HG03097 (cell line): ENCODE results near the gene LMX1A.

ENCODE experiments used
- ATAC-seq: cut with Tn5 transposase; IDR thresholded peaks from one replicate; pipeline ENCODE4 v1.9.1; 2021; ENCODE audit not compliant: unreplicated experiment, low FRiP score

The LMX1A gene

DNA sequence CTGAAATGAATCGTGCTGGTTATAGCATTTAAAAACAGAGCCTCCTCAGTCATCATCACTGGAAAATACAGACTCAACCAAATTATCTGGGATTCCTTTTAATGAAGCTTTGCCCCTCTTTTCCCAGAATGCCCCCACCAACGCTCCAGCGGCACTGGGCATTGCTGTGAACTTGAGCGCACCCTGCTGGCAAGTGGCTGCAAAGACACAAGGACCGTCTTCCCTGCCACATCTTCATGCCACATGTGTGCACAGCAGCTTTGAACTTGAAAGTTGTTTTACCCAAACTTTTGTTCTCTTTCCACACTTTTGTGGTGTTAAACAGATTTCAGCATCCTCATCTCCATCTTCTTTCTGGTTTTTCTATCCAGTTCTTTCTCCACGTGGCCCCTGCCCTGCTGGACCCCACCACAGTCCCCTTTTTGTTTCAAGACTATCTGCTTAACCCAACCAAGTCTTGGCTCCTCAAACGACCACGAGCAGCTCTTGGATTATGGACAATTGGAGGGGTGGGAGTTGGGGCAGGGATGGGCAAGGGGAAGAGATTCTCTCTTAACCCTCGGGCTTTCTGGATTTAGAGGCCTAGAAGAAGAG is 12.8 kb upstream of the LMX1A start:
- peak; percentile 70 for ATAC-seq

DNA sequence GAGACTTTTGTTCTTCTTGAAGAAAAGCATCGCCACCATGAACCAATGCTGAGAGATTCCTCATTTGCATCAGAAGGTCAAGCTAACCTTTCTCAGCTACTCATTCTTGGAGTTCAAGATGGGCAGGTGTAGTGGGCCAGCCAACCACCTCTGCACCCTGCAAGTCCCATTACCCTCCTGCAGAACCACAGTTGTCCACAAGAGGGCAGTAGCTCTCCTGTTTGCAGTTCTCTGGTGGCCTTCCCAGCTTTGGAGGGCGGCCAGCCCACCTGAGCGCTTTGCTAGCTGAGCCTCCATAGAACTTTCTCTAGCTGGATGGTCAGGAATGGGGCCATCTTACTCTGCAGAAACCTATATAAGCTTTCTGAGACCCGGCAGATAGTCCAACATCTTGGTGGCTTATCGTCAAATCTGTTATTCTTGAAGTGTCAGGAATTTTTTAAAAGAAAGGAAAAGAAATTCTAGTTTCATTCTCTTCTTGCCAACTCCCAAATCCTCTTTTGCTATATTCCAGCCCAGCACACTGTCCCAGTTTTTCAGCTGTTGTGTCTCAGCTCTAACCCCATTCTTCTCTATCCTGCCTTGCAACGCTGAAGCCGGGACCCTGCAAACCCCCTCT is 11.0 kb upstream of the LMX1A start:
- ATAC-seq: no peak

DNA sequence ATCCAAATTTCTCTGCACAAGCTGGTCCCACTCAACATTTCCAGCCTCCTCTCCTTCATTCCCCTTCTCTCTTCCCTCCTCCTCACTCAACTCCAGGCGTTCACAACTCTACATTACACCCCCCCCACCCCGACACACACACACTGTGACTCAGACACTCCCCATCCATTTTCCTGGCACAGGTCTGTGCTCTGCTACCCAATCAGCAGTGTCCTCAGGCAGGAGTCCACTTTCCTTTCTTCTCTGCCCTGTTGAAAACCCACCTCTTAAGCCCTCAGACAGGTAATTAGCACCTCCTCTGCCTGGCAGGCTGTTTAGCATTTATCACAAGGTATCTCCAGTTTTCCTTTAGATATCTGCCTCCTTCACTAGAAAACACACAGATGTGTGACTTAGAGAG is 8.8 kb upstream of the LMX1A start:
- no peak for ATAC-seq

DNA sequence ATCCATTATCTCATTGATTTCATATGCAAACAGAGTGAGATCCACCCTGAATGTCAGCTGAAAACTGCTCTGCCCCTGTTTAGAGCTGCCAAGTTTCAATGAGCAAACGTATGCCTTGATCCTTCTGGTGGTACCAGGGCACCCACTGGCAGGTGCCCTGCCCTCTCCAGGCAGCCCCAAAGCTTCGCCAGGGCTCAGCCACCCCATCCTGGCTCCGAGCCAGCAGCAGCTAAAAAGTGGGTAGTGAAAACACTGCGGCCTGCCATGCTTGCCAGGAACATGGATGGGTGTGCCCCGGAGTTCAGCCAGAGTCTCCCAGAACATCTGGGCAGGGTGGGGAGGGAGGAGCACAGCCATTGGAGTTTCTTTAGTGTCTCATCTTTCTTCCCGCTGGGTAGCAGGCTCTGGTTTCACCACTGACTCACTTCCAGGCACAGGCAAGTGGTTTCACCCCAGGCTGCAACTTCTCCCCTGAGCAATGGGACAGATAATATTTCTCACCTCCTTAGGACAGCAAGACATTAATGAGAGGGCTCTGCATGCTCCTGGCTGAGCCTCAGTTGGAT is 8.1 kb upstream of the LMX1A start:
- ATAC-seq: no peak

DNA sequence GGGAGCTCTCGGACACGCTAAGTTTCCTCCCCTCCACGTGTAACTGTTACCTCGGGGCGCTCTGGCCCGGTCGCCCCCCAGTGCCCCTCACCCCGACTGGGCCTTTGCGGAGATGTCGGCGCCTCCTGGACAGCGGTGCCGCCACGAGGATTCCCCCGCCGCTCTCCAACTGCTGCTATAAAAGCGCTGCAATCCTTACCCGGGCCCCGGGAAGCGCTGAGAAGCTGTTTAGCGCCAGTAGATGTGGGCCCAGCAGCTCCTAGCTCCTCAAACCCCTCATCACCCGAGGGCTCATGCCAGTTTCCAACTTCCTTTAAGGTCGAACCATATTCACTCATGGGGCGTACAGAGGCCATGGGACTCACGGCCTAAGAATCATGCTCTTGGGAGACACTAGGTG is 361 bp upstream of the LMX1A start:
- ATAC-seq: no peak

DNA sequence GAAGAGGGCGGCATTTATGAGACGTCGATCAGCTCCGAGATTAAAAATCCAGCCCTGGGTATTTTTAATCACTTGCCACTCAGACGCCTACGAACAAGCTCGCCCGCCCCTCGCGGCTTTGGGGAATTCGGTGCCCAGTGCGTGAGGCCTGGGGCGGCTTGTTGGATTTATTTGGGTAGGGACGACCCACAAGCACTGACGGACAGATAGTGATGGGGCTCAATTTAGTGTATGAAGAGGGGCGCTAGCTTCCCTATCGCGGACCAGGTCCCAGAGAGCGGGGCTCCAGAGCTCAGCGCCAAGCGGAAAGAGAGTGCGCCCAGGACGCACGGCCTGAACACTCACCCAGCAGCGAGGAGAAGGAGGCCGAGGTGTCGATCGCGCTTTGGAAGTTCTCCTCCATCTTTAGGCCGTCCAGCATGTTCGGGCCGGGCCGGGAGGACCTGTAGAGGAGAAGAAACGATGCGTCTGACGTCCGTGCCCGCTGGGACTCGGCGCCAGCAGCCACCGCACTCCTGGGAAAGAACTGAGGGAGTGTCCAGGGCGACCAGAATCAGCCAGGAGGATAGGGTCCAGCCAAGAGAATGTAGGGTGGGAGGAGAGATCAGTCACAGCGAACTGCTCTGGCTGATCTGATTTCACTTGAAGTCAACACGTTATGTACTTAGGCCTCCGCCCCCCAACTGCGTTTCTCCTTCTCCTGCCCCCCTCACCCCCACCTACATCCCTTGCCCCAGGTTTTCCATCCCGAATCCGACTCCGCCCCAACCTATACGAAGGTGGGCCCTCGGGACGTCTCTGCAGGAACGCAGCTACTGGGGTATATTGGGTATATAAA is 1.2 kb downstream of the LMX1A start:
- no peak for ATAC-seq

DNA sequence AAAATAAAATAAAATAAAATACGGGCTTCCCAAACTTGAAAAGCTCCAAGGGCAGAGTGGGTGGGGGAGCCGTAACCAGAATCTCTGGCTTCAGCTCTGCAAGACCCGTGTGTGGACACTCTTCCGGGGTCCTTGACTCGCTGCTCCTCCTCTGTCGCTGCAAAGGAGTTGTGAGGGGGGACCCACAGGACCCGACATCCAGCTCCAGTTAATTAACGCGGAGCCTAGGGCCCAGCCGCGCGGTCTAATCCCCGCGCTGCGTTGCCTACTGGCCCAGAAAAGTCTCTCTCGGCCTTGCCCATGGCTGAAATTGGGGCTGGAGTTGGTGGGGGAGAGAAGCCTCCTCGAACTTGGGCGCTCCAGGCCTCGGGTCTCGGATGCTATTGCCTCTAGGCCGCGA is 1.8 kb downstream of the LMX1A start:
- ATAC-seq: no peak

DNA sequence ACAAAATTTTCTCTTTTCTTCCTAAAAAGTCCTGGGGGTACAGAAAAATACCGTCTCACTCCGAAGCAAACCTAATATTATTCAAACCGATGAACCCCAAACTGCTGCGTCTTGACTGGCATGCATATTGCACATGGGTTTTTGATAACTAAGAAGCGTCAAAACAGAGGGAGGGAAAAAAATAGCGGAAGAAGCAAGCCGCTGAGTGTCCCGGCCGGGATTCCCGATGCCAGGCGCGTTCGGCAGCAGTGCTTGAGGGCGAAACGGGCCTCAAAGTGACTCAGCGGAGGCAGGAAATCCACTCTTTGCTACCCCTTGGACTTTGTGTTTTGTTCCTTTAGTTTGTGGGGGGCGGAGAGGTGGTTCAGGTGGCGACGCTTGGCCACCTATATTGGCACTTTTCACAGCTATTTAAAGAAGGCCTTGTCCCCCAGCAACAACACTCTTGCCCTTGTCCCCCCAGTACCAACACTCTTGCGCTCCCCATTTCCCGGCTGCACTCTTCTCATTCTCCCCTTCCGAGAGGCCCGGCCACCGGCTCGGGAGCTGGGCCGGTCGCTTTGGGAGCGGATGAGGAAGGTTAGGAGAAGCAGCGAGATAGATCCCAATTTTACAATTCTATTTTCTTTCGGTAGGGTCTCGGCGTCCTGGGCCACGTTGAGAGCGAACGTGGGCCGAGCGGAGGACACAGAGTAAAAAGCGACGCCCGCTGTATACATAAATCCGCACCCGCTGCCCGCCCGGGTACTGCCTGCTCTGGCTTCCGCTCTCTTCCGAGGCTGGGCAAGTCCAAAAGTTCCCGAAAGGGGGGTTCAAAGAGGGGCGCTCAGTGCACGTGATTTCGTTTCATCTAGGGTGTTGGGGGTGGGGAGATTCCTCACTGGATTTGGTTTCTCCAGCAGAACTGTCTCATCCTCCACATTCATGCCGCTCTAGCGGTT is 2.5 kb downstream of the LMX1A start:
- no peak for ATAC-seq

DNA sequence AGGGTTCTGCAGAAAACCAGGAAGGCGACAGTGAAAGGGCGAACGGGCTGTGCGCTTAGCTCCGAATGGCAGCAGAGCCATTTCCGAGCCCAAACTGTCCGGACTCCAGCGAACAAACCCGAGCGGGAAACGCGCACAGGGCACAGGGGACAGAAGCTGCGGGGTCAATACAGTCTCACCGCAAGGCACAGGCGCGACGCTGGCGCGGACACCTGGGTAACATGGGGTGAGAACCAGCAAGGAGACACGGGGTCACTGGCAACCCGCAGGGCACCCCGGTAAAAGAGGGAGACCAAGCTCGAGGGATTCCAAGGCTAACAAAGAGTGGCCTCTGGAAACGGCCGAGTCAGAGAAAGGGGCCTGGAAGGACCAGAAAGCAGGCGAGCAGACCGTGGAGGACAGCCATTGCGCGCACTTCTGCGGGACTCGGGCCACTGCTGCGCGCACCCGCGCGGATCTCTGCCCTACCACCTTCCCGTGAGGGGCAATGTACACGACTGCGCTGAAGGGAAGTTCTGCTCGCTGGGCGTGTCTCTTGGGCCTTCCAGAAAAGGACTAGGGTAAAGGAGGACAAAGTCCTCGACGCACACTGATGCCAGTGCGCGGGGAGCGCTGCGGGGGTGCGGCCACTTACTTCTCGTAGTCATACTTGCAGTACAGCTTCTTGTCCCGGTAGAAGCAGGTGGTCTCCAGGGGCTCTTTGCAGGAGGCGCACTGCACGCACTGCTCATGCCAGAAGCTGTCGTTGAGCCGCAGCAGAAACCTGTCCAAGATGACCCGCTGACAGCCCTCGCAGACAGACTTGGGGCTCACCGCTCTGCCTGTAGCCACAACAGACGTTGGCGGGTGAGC is 3.8 kb downstream of the LMX1A start:
- ATAC-seq: no peak

DNA sequence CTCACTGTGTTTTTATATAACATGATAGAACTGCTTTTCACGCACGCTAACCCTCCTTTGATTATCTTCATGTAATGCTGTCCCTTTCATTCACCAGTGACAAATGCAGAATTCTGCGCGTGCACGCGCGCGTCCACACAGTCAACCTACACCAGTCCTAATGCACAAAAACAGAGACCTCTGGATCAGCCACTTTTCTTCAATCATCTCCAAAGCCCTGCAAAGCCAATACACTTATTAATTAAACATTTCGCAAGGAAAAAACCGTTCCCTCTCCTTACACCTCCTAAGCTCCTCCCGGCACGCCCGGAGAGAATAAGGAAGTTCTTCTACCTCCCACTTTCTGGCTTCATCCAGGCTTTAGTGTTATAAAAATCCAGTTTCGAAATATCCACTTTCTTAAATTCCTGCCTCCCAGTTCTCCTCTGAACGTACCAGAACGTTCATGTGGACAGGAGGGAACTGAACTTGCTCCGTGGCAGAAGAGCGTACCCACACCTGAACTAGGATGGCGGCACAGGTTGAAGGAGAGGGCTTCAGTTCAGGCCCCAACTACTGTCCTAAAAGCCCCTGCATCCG is 4.6 kb downstream of the LMX1A start:
- no peak for ATAC-seq

DNA sequence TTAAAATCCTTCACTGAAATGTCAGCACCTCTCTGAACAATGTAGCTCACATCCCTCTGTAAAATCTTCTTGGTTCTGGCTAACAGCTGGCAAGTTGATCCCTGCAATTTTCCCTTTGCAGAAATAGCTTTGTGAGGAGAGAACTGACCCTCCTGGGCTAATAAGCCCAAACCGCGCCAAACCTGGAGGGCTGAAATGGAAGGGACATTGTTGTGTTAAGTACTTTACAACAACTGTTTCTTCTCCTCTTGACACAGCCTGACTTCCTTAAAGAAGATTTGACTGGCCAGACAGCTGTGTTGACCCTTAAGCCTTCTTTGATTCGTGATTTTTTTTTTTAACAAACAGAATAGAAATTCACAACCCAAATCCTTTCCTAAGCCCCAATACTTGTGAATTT is 5.7 kb downstream of the LMX1A start:
- no peak for ATAC-seq

DNA sequence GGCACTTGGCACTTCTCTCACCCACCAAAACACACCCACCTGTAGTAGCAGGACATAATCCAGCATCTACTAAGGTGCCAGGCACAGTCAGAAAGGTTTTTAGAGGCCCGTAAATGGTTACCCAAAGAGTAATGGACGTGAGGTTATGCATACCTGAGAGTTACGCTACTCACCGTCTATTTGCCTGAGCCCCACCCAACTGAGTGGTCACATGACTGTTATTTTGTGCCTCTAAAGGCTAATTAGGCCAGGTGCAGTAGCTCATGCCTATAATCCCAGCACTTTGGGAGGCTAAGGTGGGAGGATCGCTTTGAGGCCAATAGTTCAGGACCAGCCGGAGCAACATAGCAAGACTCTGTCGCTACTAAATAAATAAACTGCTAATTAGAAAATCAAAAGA is 11.0 kb downstream of the LMX1A start:
- ATAC-seq: no peak

DNA sequence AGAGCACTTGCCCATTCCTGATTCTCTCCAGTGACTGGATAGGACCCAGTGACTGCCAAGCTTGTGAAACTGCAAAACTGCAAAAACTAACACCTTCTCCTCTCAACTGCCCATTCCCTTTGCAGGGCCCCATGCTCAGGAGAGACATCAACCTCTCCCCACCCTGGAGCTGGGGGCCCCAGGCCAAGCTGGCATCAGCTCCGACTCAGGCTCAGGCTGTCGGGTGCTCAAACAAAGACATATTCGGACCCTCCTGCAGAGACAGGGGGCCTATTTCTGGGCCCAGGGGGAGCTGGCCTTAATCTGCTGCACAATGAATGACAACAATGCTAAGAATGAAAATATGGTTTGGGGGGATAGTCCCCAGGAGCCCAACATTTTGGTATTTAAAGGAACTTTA is 11.8 kb downstream of the LMX1A start:
- no peak for ATAC-seq

DNA sequence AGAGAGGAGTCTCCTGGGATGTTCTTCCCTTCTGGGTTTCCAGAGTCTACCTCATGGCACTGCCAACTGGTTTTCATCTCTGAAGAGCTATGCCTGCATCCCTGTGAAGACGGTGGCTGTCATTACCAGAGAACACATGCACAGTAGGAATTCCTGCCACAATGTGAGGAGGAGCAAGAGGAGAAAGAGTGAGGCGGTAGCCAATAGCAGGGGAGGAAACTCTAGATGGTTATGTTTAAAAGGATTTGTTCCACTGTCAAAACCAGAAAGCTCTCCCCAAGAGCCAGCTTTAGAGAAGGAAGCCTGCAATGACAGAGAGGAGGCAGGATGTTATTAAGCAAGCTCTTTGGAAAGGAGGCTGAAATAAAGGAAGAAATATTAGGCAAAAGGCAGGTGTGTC is 12.3 kb downstream of the LMX1A start:
- no peak for ATAC-seq

DNA sequence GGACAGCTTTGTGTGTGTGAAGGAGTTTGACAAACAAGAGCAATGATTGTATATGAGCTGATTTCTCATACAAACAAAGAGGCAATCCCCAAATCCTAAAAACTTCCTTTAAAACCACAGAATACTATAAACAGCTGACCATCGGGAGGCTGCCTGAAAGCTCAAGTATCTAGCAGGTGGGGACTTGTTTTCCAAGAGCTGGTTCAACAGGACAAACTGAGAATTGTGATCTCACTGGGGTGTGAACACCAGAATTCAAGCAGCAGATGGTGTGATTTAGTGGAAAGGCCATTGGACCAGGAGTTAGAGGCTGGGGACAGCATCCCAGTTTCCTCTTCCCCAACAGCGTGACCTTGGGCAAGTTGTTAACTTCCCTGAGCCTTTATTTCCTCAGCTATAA is 13.9 kb downstream of the LMX1A start:
- ATAC-seq: no peak

DNA sequence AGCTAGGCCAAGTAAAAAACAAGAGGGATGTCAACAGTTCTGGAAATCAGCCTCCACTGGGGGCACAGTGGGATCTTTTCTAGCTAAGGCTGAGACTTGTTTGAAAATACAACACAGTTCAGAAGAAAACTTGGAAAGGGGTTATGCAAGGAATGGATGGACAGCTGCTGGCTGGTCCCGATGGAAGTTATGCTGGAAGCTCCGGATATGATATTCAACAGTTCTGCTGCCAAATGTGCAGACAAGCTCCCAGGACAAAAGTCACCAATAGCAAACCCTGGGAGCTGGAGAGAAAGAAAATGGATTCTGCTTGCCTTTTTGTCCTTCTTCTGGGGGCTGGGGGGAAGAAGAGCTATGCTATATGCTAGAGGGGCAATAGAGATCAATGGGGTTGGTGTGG is 14.3 kb downstream of the LMX1A start:
- ATAC-seq: no peak

DNA sequence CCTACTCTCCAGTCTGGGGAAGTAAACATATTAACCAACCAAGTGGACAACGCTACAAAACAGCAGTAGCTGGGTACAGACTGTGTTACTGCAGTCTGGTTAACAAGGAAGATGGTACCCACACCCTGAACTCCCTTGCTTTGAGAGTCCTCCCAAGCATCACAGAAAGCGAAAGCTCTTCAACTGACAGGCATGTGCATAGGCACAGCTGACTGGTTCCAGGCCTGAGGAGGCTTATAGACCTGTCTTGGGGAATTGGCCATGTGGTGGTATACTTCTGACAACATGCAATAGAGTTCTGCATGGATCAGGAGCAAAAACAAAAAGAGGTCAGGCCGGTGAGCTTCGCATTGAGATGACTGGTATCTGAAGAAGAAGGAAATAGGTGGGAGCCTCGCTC is 17.4 kb downstream of the LMX1A start:
- ATAC-seq: no peak

DNA sequence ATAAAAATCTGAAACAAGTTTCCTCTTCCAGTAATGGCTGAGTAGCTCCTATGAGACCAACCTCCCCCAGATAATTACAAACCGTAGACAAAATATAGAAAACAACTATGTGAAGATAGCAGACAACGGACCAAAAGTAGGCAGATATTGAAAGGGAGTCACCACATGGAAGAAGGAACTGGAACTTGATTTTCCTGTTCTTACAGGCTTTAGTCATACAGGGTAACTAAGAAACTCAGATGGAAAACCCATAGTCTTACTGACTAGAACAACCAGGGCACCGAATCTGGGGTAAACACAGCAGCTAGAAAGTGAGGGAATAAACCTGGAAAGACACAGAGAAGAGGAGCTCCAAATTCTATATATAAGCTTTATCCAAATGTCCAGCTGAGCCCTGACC is 26.0 kb downstream of the LMX1A start:
- ATAC-seq: no peak

DNA sequence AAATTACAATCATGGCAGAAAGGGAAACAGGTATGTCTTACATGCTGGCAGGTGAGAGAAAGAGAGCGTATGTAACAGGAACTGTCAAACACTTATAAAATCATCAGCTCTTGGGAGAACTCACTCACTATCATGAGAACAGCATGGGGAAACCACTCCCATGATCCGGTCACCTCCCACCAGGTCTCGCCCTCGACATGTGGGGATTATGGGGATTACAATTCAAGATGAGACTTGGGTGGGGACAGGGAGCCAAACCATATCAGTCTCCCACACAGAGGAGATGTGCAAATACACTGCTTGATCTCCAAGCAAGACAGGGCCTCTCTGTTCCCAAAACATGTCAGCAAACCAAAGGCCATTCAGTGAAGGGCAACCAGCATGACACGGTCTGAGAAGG is 27.4 kb downstream of the LMX1A start:
- ATAC-seq: no peak
